ENCODE data around the gene HIGD1C. TPM values are rescaled to one million over a fixed set of nuclear protein-coding genes. Genes with fewer than 3 reads are reported as not detected.

HIGD1C gene
- total and polyA plus RNA-seq, 2 experiments from 2014 or later: not detected

DNA sequence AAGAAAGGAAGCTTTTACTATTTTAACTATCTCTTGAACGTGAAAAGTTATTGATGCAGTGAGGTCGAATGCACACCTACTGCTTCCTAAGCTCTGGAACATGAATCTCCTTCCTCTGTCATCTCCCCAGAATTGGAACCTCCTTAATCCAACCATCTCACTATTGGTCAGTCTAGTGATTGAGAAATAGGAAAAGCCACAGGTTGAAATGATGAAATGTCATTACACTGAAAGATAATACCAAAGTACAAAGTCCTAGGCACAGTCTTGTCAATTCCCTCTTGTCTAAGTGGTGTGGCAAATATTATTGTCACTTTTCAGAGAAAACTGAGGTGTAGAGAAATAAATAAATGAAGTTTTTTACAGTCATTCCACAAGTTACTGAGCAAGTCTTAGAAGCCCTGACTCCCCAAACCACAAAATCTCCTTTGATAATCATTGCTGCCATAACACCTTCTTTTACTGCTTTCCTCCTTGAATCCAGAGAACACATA, 19.5 kb upstream of the HIGD1C start:
- Mint-ChIP-seq H3K4me1 (peaks cover 24% of the 10 kb centered on the region), H3K4me3 (no peak overlapping the region), H3K27ac (no peak overlapping the region), H3K9me3 (peaks cover 15% of the 10 kb centered on the region), H3K36me3 (ENCODE audit: low read depth) (peaks cover 29% of the 10 kb centered on the region), H3K27me3 (ENCODE audit: insufficient read depth, low read depth, poor library complexity) (peaks cover 4% of the 10 kb centered on the region)
- Histone ChIP-seq H3K27me3 (ENCODE audit: insufficient read depth) (no peaks in the 10 kb centered on the region), H3F3A (replicated peaks; ENCODE audit: low read depth) (no peaks in the 10 kb centered on the region), H3K4me2 (no peak overlapping the region), H3K4me1 (ENCODE audit: insufficient read depth) (peaks cover 41% of the 10 kb centered on the region), H3K79me2 (replicated peaks; ENCODE audit: insufficient read depth) (peaks cover 21% of the 10 kb centered on the region), H3K36me3 (ENCODE audit: insufficient read depth) (peaks cover 3% of the 10 kb centered on the region; the same call in 1 of the 2 replicates), H3K27ac (ENCODE audit: low read depth) (peak overlapping the region; percentile 70), H3K9me2 (ENCODE audit: insufficient read depth) (no peaks in the 10 kb centered on the region), H3K4me3 (no peak overlapping the region), H4K20me1 (replicated peaks; ENCODE audit: insufficient read depth) (no peaks in the 10 kb centered on the region), H2AFZ (no peak overlapping the region)
- ATAC-seq (no peak), DNase-seq (ENCODE audit: low spot score) (no peak)
- TF ChIP-seq STAT1 (IDR thresholded peaks at IDR 0.05; ENCODE audit: unreplicated experiment): no peak
- TF ChIP-seq, protein P1, sequence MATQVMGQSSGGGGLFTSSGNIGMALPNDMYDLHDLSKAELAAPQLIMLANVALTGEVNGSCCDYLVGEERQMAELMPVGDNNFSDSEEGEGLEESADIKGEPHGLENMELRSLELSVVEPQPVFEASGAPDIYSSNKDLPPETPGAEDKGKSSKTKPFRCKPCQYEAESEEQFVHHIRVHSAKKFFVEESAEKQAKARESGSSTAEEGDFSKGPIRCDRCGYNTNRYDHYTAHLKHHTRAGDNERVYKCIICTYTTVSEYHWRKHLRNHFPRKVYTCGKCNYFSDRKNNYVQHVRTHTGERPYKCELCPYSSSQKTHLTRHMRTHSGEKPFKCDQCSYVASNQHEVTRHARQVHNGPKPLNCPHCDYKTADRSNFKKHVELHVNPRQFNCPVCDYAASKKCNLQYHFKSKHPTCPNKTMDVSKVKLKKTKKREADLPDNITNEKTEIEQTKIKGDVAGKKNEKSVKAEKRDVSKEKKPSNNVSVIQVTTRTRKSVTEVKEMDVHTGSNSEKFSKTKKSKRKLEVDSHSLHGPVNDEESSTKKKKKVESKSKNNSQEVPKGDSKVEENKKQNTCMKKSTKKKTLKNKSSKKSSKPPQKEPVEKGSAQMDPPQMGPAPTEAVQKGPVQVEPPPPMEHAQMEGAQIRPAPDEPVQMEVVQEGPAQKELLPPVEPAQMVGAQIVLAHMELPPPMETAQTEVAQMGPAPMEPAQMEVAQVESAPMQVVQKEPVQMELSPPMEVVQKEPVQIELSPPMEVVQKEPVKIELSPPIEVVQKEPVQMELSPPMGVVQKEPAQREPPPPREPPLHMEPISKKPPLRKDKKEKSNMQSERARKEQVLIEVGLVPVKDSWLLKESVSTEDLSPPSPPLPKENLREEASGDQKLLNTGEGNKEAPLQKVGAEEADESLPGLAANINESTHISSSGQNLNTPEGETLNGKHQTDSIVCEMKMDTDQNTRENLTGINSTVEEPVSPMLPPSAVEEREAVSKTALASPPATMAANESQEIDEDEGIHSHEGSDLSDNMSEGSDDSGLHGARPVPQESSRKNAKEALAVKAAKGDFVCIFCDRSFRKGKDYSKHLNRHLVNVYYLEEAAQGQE (IDR thresholded peaks at IDR 0.05; ENCODE audit: unreplicated experiment): no peak
- TF ChIP-seq ZNF114 (CRISPR knock-in tag; IDR thresholded peaks at IDR 0.05): no peak
- no peak for TF ChIP-seq POLR2AphosphoS5 (IDR thresholded peaks at IDR 0.05; ENCODE audit: low read depth)
- TF ChIP-seq CREB1 (CRISPR knock-in tag; IDR thresholded peaks at IDR 0.05; ENCODE audit: low read depth): no peak
- TF ChIP-seq JUNB (IDR thresholded peaks at IDR 0.05; ENCODE audit: unreplicated experiment): no peak
- TF ChIP-seq, protein P2, sequence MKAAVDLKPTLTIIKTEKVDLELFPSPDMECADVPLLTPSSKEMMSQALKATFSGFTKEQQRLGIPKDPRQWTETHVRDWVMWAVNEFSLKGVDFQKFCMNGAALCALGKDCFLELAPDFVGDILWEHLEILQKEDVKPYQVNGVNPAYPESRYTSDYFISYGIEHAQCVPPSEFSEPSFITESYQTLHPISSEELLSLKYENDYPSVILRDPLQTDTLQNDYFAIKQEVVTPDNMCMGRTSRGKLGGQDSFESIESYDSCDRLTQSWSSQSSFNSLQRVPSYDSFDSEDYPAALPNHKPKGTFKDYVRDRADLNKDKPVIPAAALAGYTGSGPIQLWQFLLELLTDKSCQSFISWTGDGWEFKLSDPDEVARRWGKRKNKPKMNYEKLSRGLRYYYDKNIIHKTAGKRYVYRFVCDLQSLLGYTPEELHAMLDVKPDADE (IDR thresholded peaks at IDR 0.05): no peak
- no peak for TF ChIP-seq EZH2phosphoT487 (IDR thresholded peaks at IDR 0.05; ENCODE audit: unreplicated experiment)
- TF ChIP-seq, protein P3, sequence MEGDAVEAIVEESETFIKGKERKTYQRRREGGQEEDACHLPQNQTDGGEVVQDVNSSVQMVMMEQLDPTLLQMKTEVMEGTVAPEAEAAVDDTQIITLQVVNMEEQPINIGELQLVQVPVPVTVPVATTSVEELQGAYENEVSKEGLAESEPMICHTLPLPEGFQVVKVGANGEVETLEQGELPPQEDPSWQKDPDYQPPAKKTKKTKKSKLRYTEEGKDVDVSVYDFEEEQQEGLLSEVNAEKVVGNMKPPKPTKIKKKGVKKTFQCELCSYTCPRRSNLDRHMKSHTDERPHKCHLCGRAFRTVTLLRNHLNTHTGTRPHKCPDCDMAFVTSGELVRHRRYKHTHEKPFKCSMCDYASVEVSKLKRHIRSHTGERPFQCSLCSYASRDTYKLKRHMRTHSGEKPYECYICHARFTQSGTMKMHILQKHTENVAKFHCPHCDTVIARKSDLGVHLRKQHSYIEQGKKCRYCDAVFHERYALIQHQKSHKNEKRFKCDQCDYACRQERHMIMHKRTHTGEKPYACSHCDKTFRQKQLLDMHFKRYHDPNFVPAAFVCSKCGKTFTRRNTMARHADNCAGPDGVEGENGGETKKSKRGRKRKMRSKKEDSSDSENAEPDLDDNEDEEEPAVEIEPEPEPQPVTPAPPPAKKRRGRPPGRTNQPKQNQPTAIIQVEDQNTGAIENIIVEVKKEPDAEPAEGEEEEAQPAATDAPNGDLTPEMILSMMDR (conservative IDR thresholded peaks at IDR 0.05; ENCODE audit: low read depth in 2 of 2): no peak
- TF ChIP-seq ZNF331 (CRISPR knock-in tag; IDR thresholded peaks at IDR 0.05; ENCODE audit: low read depth): no peak
- no peak for TF ChIP-seq EZH2 (IDR thresholded peaks at IDR 0.05; ENCODE audit: low read depth, unreplicated experiment)
- no peak for TF ChIP-seq NANOG (IDR thresholded peaks at IDR 0.05; ENCODE audit: borderline replicate concordance)
- TF ChIP-seq, protein P4, sequence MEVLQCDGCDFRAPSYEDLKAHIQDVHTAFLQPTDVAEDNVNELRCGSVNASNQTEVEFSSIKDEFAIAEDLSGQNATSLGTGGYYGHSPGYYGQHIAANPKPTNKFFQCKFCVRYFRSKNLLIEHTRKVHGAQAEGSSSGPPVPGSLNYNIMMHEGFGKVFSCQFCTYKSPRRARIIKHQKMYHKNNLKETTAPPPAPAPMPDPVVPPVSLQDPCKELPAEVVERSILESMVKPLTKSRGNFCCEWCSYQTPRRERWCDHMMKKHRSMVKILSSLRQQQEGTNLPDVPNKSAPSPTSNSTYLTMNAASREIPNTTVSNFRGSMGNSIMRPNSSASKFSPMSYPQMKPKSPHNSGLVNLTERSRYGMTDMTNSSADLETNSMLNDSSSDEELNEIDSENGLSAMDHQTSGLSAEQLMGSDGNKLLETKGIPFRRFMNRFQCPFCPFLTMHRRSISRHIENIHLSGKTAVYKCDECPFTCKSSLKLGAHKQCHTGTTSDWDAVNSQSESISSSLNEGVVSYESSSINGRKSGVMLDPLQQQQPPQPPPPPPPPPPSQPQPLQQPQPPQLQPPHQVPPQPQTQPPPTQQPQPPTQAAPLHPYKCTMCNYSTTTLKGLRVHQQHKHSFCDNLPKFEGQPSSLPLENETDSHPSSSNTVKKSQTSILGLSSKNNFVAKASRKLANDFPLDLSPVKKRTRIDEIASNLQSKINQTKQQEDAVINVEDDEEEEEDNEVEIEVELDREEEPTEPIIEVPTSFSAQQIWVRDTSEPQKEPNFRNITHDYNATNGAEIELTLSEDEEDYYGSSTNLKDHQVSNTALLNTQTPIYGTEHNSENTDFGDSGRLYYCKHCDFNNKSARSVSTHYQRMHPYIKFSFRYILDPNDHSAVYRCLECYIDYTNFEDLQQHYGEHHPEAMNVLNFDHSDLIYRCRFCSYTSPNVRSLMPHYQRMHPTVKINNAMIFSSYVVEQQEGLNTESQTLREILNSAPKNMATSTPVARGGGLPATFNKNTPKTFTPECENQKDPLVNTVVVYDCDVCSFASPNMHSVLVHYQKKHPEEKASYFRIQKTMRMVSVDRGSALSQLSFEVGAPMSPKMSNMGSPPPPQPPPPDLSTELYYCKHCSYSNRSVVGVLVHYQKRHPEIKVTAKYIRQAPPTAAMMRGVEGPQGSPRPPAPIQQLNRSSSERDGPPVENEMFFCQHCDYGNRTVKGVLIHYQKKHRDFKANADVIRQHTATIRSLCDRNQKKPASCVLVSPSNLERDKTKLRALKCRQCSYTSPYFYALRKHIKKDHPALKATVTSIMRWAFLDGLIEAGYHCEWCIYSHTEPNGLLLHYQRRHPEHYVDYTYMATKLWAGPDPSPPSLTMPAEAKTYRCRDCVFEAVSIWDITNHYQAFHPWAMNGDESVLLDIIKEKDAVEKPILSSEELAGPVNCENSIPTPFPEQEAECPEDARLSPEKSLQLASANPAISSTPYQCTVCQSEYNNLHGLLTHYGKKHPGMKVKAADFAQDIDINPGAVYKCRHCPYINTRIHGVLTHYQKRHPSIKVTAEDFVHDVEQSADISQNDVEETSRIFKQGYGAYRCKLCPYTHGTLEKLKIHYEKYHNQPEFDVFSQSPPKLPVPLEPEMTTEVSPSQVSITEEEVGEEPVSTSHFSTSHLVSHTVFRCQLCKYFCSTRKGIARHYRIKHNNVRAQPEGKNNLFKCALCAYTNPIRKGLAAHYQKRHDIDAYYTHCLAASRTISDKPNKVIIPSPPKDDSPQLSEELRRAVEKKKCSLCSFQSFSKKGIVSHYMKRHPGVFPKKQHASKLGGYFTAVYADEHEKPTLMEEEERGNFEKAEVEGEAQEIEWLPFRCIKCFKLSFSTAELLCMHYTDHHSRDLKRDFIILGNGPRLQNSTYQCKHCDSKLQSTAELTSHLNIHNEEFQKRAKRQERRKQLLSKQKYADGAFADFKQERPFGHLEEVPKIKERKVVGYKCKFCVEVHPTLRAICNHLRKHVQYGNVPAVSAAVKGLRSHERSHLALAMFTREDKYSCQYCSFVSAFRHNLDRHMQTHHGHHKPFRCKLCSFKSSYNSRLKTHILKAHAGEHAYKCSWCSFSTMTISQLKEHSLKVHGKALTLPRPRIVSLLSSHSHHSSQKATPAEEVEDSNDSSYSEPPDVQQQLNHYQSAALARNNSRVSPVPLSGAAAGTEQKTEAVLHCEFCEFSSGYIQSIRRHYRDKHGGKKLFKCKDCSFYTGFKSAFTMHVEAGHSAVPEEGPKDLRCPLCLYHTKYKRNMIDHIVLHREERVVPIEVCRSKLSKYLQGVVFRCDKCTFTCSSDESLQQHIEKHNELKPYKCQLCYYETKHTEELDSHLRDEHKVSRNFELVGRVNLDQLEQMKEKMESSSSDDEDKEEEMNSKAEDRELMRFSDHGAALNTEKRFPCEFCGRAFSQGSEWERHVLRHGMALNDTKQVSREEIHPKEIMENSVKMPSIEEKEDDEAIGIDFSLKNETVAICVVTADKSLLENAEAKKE (CRISPR knock-in tag; IDR thresholded peaks at IDR 0.05): no peak
